GM19240 (cell line): ENCODE data around the gene POLR2E.
"Not testable (repeated sequence)": the region's sequence is repeated elsewhere in the genome, so short reads cannot be mapped to it uniquely, and the experiment has no call there.

ENCODE experiments used
- DNase-seq: peaks from one replicate; pipeline ENCODE4 v3.0.0; 2011; ENCODE audit warnings: low spot score; ENCODE audit not compliant: insufficient read length

POLR2E gene

GRCh38 chr19:1094978-1095701, at the start of gene POLR2E:
POLR2E (minus strand) TSS chr19:1095375; CDS start chr19:1095315, 60 bp downstream.
- peak; percentile 98 for DNase-seq

- no peak for DNase-seq
Observed at GRCh38 chr19:1144741-1145140, 49.6 kb upstream of the POLR2E start.

GRCh38 chr19:1143828-1144399, 48.7 kb upstream of the POLR2E start:
- no peak for DNase-seq

- no peak for DNase-seq
Observed at GRCh38 chr19:1141944-1142343, 46.8 kb upstream of the POLR2E start.

GRCh38 chr19:1140272-1141027, 45.3 kb upstream of the POLR2E start:
- DNase-seq: no peak

GRCh38 chr19:1139126-1139525, 44.0 kb upstream of the POLR2E start:
- DNase-seq: no peak

- DNase-seq: no peak
Observed at GRCh38 chr19:1138121-1138520, 42.9 kb upstream of the POLR2E start.

GRCh38 chr19:1136621-1137317, 41.6 kb upstream of the POLR2E start:
- no peak for DNase-seq

- no peak for DNase-seq
Observed at GRCh38 chr19:1136201-1136600, 41.0 kb upstream of the POLR2E start.

- DNase-seq: no peak
Observed at GRCh38 chr19:1135454-1135853, 40.3 kb upstream of the POLR2E start.

GRCh38 chr19:1134431-1134830, 39.3 kb upstream of the POLR2E start:
- DNase-seq: no peak

GRCh38 chr19:1133471-1133929, 38.3 kb upstream of the POLR2E start:
- peak; percentile 90 for DNase-seq

GRCh38 chr19:1132552-1133383, 37.6 kb upstream of the POLR2E start:
- DNase-seq: no peak

GRCh38 chr19:1131718-1132551, 36.8 kb upstream of the POLR2E start:
- peak; percentile 86 for DNase-seq

- DNase-seq: no peak
Observed at GRCh38 chr19:1130771-1131717, 35.9 kb upstream of the POLR2E start.

GRCh38 chr19:1129535-1129934, 34.4 kb upstream of the POLR2E start:
- no peak for DNase-seq

- DNase-seq: not testable (repeated sequence)
Observed at GRCh38 chr19:1129084-1129483, 33.9 kb upstream of the POLR2E start.

GRCh38 chr19:1128106-1128505, 32.9 kb upstream of the POLR2E start:
- DNase-seq: no peak
